NOMO-1 treated with dmso at 0.1 percent for 144 hours (cell line): ENCODE results near the gene KCNG1.

Experiments used
- DNase-seq: peaks from one replicate; lab custom pipeline; 2025; ENCODE audit not compliant: unreplicated experiment; lab: John Stamatoyannopoulos, UW

Gene KCNG1

GRCh38 chr20:51013577-51014330 lies 9.2 kb downstream of the KCNG1 start:
- no peak for DNase-seq

DNA sequence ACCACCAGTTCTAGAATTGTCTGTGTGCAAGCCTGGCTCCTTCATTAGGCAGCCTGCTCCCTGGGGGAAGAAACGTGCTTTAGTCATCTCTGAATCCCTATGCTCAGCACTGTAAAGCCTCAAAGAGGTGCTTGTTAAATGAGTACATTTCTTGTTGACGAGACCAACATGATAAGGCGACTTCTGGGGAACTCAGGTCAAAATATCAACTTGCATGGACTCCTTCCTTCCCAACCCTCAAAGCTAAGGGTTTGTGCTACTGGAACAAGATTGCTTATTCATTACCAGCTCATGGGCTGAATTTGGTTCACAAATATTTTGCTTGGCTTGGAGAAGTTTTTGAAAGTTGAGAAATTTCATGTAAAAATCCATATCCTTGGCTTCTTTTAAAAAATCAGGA lies 10.6 kb downstream of the KCNG1 start:
- DNase-seq = no peak

DNA sequence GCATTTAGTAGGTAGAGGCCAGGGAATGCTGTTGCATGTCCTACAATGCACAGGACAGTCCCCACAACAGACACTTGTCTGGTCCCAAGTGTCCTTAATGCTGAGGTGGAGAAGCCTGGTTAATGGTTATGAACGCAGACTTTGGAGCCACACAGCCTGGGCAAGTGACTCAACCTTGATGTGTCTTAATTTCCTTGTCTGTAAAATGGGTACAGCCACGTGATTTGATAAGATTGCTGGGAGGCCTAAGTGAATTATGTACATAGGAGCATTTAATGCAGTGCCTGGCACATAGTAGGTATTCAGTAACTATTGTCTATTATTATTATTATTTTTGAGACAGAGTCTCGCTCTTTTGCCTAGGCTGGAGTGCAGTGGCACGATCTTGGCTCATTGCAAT lies 11.4 kb downstream of the KCNG1 start:
- DNase-seq = no peak

DNA sequence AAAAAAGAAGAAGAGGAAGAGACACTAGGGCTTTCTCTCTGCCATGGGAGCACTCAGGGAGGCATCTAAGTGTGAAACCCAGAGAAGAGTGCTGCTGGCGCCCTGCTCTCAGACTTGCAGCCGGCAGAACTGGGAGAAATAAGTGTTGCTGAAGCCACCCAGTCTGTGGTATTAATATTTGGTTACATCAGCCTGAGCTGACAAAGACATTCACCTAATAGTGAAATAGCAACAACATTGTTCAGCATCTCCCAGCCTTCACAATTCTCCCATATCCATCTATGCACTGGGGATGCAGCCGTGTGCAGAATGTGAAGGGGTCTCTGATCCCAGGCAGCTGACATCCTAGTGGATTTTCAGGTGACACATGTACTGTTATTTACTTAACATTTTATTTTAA lies 12.0 kb downstream of the KCNG1 start:
- no peak for DNase-seq

- no peak for DNase-seq
Observed at GRCh38 chr20:51010043-51010365, 12.9 kb downstream of the KCNG1 start.

GRCh38 chr20:51009303-51010042 lies 13.4 kb downstream of the KCNG1 start:
- no peak for DNase-seq

- no peak for DNase-seq
Observed at GRCh38 chr20:51008718-51009117, 14.2 kb downstream of the KCNG1 start.

- no peak for DNase-seq
Observed at GRCh38 chr20:51005214-51005613, 17.7 kb downstream of the KCNG1 start.

- no peak for DNase-seq
Observed at GRCh38 chr20:51004781-51005180, 18.1 kb downstream of the KCNG1 start.

- no peak for DNase-seq
Observed at GRCh38 chr20:51004305-51004727, 18.6 kb downstream of the KCNG1 start.

DNA sequence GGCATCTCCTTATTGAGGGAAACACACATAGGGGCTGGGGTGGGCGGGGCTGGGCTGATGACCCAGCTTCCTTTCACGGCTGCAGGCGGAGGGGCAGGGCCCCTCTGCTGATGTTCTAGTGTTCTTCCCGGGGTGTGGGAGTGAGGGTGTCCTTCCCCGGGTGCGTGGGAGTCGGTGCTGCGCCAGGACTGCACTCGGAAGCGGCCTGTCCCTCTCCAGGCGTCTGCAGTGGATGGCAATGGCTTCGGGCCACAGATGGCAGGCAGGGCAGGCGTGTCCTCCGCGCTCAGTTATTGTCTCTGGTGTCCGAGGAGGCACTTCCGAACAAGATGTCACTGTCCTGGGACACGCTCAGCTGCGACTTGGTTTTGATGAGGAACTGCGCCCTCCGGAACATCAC lies 19.2 kb downstream of the KCNG1 start:
- no peak for DNase-seq

- no peak for DNase-seq
Observed at GRCh38 chr20:51002633-51003032, 20.3 kb downstream of the KCNG1 start.

GRCh38 chr20:51001430-51002265 lies 21.3 kb downstream of the KCNG1 start:
- DNase-seq = no peak

- no peak for DNase-seq
Observed at GRCh38 chr20:50999355-50999754, 23.6 kb downstream of the KCNG1 start.

- DNase-seq = no peak
Observed at GRCh38 chr20:50996901-50997865, 25.7 kb downstream of the KCNG1 start.

DNA sequence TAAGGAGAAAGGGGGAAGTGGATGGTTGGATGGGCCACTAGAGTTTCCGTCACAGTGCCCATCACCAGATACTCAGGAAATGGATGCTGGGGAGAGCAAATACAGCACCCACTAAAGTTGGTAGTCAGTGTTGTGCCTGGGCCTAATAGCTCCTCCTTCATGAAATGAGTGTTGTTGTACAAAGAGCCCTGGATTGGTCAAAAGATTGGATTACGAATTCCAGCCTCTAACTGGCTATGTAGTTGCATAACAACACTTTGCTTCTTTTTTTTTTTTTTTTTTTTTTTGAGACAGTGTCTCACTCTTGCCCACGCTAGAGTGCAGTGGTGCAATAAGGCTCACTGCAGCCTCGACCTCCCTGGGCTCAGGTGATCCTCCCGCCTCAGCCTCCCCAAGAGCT lies 27.4 kb downstream of the KCNG1 start:
- DNase-seq = no peak

GRCh38 chr20:50993876-50994275 lies 29.0 kb downstream of the KCNG1 start:
- DNase-seq = no peak

- DNase-seq = peak; percentile 84
Observed at GRCh38 chr20:50992733-50993457, 30.0 kb downstream of the KCNG1 start.

DNA sequence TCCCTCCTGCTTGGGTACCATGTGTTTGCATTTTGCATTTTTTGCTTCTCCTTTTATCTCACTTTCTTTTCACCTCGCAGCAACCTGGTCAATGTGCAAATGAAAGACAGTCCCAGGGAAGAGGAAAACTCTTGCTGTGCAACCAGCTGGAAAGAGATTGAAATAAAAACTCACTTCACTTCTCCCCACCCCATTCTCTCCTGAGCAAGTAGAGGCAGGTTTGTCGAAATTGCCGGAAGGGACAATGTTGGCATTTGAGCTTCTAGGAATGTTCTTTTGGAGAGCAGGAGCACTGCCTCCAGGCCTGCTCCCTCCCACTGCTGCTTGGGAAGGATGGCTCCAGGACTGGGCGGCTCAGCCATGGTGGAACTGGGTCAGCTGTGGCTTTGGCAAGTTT lies 30.6 kb downstream of the KCNG1 start:
- DNase-seq = no peak

GRCh38 chr20:50991076-50991475 lies 31.8 kb downstream of the KCNG1 start:
- DNase-seq = no peak
